ENCODE results near the gene FGF18. TPM values are rescaled to one million over a fixed set of nuclear protein-coding genes. Genes with fewer than 3 reads are reported as not detected.
"Not testable (repeated sequence)": the region's sequence is repeated elsewhere in the genome, so short reads cannot be mapped to it uniquely, and the experiment has no call there.

The FGF18 gene
- total and polyA plus RNA-seq, 4 donors, result 1.8 to 3.4 (median 2.5) TPM

DNA sequence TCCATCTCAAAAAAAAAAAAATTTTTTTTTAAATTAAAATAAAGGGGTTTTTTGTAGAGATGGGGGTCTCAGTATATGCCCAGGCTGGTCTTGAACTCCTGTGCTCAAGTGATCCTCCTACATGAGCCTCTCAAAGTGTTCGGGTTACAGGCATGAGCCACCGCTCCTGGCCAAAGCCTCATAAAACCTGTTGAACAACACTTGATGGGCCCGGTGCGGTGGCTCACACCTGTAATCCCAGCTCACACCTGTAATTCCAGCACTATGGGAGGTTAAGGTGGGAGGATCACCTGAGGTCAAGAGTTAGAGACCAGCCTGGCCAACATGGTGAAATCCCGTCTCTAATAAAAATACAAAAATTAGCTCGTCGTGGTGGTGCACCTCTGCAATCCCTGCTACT, 39.5 kb upstream of the FGF18 start:
- H3K9ac ChIP-seq (ENCODE audit: insufficient read depth in 1 of 2, low read length in 2 of 2), result no peak overlapping the region
- no peaks in the 10 kb centered on the region for H3K9me3 ChIP-seq (ENCODE audit: control insufficient read depth in 4 of 4, insufficient read depth in 3 of 4, low read length in 3 of 4)
- H3K4me1 ChIP-seq (ENCODE audit: control insufficient read depth in 5 of 5, insufficient read depth in 5 of 5, low read length in 5 of 5), result no peaks in the 10 kb centered on the region
- no peak for ATAC-seq (ENCODE audit: insufficient read depth, low FRiP score)
- H3K36me3 ChIP-seq (ENCODE audit: control insufficient read depth in 4 of 4, insufficient read depth in 4 of 4, low read length in 4 of 4), result no peaks in the 10 kb centered on the region
- no peak overlapping the region for H3K4me3 ChIP-seq
- no peak for TF ChIP-seq CTCF (IDR thresholded peaks at IDR 0.05; ENCODE audit: control extremely low read depth, extremely low read depth)
- DNase-seq, result no peak
- 91 to 93% methylated on average over 7 of the region's 7 CpGs for WGBS, 2 donors
- H3K27me3 ChIP-seq (ENCODE audit: control insufficient read depth in 3 of 3, insufficient read depth in 3 of 3, low read length in 2 of 3), result no peaks in the 10 kb centered on the region
- H3K27ac ChIP-seq (ENCODE audit: low read depth in 1 of 2, low read length in 1 of 2), result no peak overlapping the region

DNA sequence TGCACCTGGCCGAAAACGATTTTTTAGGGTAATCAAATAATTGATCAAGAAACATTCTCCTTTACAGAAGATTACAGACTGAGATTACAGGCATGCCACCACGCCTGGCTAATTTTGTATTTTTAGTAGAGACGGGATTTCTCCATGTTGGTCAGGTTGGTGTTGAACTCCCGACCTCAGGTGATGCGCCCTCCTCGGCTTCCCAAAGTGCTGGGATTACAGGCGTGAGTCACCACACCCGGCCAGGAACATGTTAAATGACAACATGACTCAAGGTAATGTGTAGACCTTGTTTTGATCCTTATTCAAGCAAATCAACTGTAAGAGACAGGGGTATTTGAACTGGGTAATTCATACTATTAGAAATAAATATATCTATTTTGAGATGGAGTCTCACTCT, 35.0 kb upstream of the FGF18 start:
- not testable (repeated sequence) for H3K9ac ChIP-seq (ENCODE audit: insufficient read depth in 1 of 2, low read length in 2 of 2); H3K4me3 ChIP-seq; H3K4me1 ChIP-seq (ENCODE audit: control insufficient read depth in 5 of 5, insufficient read depth in 5 of 5, low read length in 5 of 5); ATAC-seq (ENCODE audit: insufficient read depth, low FRiP score); H3K27me3 ChIP-seq (ENCODE audit: control insufficient read depth in 3 of 3, insufficient read depth in 3 of 3, low read length in 2 of 3); H3K9me3 ChIP-seq (ENCODE audit: control insufficient read depth in 4 of 4, insufficient read depth in 3 of 4, low read length in 3 of 4); H3K36me3 ChIP-seq (ENCODE audit: control insufficient read depth in 4 of 4, insufficient read depth in 4 of 4, low read length in 4 of 4); DNase-seq; H3K27ac ChIP-seq (ENCODE audit: low read depth in 1 of 2, low read length in 1 of 2)
- 91 to 94% methylated on average over 9 of the region's 9 CpGs for WGBS, 2 donors

DNA sequence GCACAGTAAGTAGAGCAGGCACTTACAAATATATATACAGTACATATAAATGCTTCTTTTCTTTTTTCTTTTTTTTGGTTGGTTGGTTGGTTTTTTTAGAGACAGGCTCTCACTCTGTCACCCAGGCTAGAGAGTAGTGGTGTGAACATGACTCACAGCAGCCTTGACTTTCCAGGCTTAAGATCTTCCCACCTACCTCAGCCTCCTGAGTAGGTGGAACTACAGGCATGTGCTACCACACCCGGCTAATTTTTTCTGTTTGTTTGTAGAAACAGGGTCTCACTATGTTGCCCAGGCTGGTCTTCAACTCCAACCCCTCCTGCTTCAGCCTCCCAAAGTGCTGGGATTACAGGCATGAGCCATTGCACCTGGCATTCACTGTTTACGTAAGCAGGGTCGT, 34.4 kb upstream of the FGF18 start:
- peaks cover 0 to 16% (median 2%) of the 10 kb centered on the region in 5 donors for H3K4me1 ChIP-seq (ENCODE audit: control insufficient read depth in 5 of 5, insufficient read depth in 5 of 5, low read length in 5 of 5)
- DNase-seq; H3K4me3 ChIP-seq; H3K27me3 ChIP-seq (ENCODE audit: control insufficient read depth in 3 of 3, insufficient read depth in 3 of 3, low read length in 2 of 3); H3K9me3 ChIP-seq (ENCODE audit: control insufficient read depth in 4 of 4, insufficient read depth in 3 of 4, low read length in 3 of 4); H3K27ac ChIP-seq (ENCODE audit: low read depth in 1 of 2, low read length in 1 of 2); H3K9ac ChIP-seq (ENCODE audit: insufficient read depth in 1 of 2, low read length in 2 of 2); H3K36me3 ChIP-seq (ENCODE audit: control insufficient read depth in 4 of 4, insufficient read depth in 4 of 4, low read length in 4 of 4); ATAC-seq (ENCODE audit: insufficient read depth, low FRiP score): not testable (repeated sequence)
- 78 to 89% methylated on average over 3 of the region's 3 CpGs for WGBS, 2 donors

DNA sequence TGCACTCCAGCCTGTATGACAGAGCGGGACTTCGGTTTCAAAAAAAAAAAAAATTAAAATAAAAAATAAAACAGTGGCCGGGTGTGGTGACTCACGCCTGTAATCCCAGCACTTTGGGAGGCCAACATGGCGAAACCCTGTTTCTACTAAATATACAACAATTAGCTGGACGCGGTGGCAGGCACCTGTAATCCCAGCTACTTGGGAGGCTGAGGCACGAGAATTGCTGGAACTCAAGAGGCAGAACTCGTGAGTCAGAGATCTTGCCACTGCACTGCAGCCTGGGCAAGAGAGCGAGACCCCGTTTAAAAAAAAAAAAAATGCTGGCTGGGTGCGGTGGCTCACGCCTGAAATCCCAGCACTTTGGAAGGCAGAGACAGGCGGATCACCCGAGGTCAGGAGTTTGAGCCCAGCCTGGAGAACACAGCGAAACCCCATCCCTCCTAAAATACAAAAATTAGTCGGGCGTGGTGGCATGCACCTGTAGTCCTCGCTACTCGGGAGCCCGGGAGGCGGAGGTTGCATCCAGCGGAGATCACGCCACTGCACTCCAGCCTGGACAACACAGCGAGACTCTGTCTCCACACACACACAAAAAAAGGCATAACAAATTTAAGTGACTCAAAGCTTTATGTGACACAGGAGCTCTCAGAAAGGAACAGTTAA, 33.3 kb upstream of the FGF18 start:
- H3K27ac ChIP-seq (ENCODE audit: low read depth in 1 of 2, low read length in 1 of 2), result no peak overlapping the region
- no peaks in the 10 kb centered on the region for H3K27me3 ChIP-seq (ENCODE audit: control insufficient read depth in 3 of 3, insufficient read depth in 3 of 3, low read length in 2 of 3)
- ATAC-seq (ENCODE audit: insufficient read depth, low FRiP score), result no peak
- peaks cover 0 to 27% (median 6%) of the 10 kb centered on the region in 5 donors for H3K4me1 ChIP-seq (ENCODE audit: control insufficient read depth in 5 of 5, insufficient read depth in 5 of 5, low read length in 5 of 5)
- DNase-seq, result no peak
- WGBS, 2 donors, result 97 to 98% methylated on average over 25 of the region's 25 CpGs
- H3K9ac ChIP-seq (ENCODE audit: insufficient read depth in 1 of 2, low read length in 2 of 2), result no peak overlapping the region
- no peaks in the 10 kb centered on the region for H3K9me3 ChIP-seq (ENCODE audit: control insufficient read depth in 4 of 4, insufficient read depth in 3 of 4, low read length in 3 of 4)
- H3K36me3 ChIP-seq (ENCODE audit: control insufficient read depth in 4 of 4, insufficient read depth in 4 of 4, low read length in 4 of 4), result peaks cover under 1 to 4% (median 3%) of the 10 kb centered on the region in 4 donors
- TF ChIP-seq CTCF (IDR thresholded peaks at IDR 0.05; ENCODE audit: control extremely low read depth, extremely low read depth), result no peak
- no peak overlapping the region for H3K4me3 ChIP-seq

Data from lung (tissue), 12 donors.